Measurements from ENCODE around the gene CRYAA.
"Not testable (repeated sequence)": the region's sequence is repeated elsewhere in the genome, so short reads cannot be mapped to it uniquely, and the experiment has no call there.

The CRYAA gene, protein sequence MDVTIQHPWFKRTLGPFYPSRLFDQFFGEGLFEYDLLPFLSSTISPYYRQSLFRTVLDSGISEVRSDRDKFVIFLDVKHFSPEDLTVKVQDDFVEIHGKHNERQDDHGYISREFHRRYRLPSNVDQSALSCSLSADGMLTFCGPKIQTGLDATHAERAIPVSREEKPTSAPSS

DNA sequence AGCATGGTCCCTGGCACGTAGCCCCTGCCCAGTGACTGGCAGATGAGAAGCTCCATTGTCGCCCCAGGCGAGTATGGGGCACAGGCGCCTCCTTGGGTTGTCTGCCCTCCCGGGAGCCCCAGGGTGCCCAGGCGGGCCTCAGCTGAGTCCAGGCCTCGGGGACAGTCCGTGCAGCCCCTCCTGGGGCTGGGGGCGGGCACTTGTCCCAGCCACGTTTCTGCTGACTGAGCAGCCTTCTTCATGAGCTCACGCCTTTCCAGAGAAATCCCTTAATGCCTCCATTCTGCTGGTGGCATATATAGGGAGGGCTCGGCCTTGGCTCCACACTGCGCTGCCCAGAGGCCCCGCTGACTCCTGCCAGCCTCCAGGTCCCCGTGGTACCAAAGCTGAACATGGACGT is at the start of gene CRYAA:
Gene CRYAA (plus strand): TSS at position 301 of the 400 bp plus-strand sequence. CDS start 92 bp downstream, at position 393.
- not testable (repeated sequence) for H3K27ac ChIP-seq (ENCODE audit: low read length); H3K27me3 ChIP-seq (ENCODE audit: control insufficient read depth, insufficient read depth, low read length)

DNA sequence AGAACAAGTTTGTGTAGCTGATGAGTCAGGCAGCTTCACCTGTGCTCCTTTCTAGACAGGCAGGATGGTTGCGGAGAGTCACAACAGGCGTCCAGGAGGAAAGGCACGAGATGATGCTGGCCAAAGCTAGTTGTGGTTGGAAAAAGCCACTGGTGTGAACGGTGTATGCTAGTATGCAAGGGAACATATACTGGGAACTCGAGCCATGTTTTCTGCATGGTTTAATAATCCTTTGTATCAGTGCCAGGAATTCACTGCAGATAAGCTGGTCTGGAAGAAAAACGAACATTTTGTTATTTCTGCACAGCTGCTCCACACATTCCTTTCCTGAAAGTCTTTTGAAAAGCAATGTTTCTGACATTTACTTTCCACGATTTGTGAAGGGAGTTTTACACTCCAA is 38.7 kb upstream of the CRYAA start:
- H3K27ac ChIP-seq (ENCODE audit: low read length); H3K4me3 ChIP-seq (ENCODE audit: low read length); H3K27me3 ChIP-seq (ENCODE audit: control insufficient read depth, insufficient read depth, low read length); H3K9me3 ChIP-seq (ENCODE audit: control insufficient read depth, low read depth, low read length); H3K9ac ChIP-seq (ENCODE audit: low read length); H3K4me1 ChIP-seq (ENCODE audit: control insufficient read depth, low read depth, low read length); H3K36me3 ChIP-seq (ENCODE audit: control insufficient read depth, low read depth, low read length): not testable (repeated sequence)

More for the DNA sequence above, at the start of gene CRYAA:
- H3K9me3 ChIP-seq (ENCODE audit: control insufficient read depth, low read depth, low read length); H3K4me3 ChIP-seq (ENCODE audit: low read length); H3K9ac ChIP-seq (ENCODE audit: low read length); H3K4me1 ChIP-seq (ENCODE audit: control insufficient read depth, low read depth, low read length); H3K36me3 ChIP-seq (ENCODE audit: control insufficient read depth, low read depth, low read length): not testable (repeated sequence)

DNA sequence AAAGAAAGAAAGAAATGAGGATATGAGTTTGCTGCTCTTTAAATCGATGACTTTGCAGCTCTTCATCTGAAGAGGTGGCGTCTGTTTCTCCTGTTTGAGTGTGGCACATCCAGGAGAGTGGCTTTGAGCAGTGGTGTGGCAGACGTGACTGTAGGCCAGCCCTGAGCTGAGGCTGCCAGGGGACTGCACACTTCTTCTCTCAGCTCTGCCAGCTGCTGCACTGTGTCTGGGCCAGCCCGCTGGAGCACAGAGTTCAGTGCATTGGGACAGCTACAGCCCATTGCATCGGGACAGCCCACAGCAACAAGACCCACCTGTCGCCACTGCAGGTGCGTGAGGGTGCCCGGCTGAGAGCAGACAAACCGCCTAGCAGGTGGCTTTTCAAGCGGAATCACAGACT is 34.3 kb upstream of the CRYAA start:
- not testable (repeated sequence) for H3K9me3 ChIP-seq (ENCODE audit: control insufficient read depth, low read depth, low read length); H3K4me1 ChIP-seq (ENCODE audit: control insufficient read depth, low read depth, low read length); H3K27ac ChIP-seq (ENCODE audit: low read length); H3K27me3 ChIP-seq (ENCODE audit: control insufficient read depth, insufficient read depth, low read length); H3K9ac ChIP-seq (ENCODE audit: low read length); H3K4me3 ChIP-seq (ENCODE audit: low read length); H3K36me3 ChIP-seq (ENCODE audit: control insufficient read depth, low read depth, low read length)

DNA sequence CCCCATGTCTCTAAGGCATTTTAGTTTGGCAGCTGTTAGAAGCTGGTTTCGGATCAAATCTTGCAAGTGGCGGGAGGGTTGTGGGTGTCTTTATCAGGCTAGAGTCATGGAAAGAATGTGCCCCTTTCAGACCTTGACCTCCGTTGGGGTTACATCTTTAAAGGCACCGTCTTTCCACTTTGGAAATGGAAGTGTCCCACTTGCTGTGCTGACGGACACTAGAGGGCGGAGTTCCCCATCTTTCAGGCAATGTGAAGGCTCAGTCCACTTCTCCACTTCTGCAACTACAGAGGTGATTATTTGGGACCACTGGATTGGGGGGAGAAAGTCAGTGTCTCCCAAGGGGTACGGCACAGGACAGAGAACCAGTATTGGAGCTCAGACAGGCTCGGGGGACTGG is 29.9 kb upstream of the CRYAA start:
- H3K27me3 ChIP-seq (ENCODE audit: control insufficient read depth, insufficient read depth, low read length); H3K4me3 ChIP-seq (ENCODE audit: low read length); H3K4me1 ChIP-seq (ENCODE audit: control insufficient read depth, low read depth, low read length); H3K27ac ChIP-seq (ENCODE audit: low read length); H3K9me3 ChIP-seq (ENCODE audit: control insufficient read depth, low read depth, low read length); H3K36me3 ChIP-seq (ENCODE audit: control insufficient read depth, low read depth, low read length); H3K9ac ChIP-seq (ENCODE audit: low read length): not testable (repeated sequence)

DNA sequence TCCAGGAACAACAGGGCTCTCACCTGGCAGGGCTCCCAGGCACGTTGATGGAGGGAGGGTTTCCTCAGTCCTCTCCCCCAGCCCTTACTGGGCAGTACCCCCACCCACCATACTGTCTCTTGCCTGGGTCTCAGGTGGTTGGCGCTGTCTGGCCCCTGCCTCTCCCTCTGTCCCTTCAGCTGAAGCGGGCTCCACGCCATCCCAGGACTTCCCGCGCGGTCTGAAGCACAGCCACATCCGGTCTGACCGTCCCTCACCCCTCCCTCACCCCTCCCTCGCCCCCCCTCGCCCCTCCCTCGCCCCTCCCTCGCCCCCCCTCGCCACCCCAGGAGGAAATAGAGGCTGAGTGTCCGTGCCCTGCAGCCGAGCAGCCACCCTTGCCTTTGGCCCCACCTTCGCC is 27.4 kb upstream of the CRYAA start:
- not testable (repeated sequence) for H3K4me3 ChIP-seq (ENCODE audit: low read length); H3K9ac ChIP-seq (ENCODE audit: low read length); H3K9me3 ChIP-seq (ENCODE audit: control insufficient read depth, low read depth, low read length); H3K36me3 ChIP-seq (ENCODE audit: control insufficient read depth, low read depth, low read length); H3K27ac ChIP-seq (ENCODE audit: low read length); H3K4me1 ChIP-seq (ENCODE audit: control insufficient read depth, low read depth, low read length); H3K27me3 ChIP-seq (ENCODE audit: control insufficient read depth, insufficient read depth, low read length)

DNA sequence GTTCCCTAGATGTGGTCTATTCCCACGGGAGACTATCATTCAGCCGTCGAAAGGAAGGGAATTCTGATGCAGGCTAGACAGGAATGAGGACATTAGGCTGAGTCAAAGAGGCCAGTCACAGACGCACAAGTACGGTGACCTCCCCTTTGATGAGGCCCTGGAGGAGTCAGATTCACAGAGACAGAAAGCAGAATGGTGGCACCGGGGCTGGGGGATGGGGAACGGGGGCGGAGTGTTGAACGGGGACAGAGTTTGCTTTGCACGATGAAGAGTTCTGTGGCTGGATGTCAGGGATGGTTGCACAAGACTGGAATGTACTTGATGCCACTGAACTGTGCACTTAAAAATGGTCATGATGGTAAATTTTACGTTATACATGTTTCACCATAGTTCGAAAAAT is 22.2 kb upstream of the CRYAA start:
- H3K9me3 ChIP-seq (ENCODE audit: control insufficient read depth, low read depth, low read length); H3K27ac ChIP-seq (ENCODE audit: low read length); H3K4me3 ChIP-seq (ENCODE audit: low read length); H3K36me3 ChIP-seq (ENCODE audit: control insufficient read depth, low read depth, low read length); H3K27me3 ChIP-seq (ENCODE audit: control insufficient read depth, insufficient read depth, low read length); H3K4me1 ChIP-seq (ENCODE audit: control insufficient read depth, low read depth, low read length); H3K9ac ChIP-seq (ENCODE audit: low read length): not testable (repeated sequence)

DNA sequence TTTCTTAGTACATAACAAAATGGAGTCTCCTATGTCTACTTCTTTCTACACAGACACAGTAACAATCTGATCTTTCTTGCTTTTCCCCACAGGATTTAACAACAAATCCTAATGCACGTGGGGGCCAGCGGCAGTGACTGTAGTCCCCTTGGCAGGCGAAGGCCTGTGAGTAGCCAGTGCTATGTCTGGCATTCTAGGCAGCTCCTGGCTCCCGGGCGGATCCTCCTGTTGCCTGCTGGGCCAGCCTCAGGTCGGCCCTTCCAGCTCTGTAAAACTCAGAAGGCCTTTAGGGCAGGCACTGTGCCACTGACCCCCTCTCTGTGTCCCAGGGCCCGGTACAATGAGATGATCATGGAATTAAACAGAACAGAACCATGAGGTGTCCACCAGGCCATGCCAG is 20.8 kb upstream of the CRYAA start:
- not testable (repeated sequence) for H3K4me3 ChIP-seq (ENCODE audit: low read length); H3K36me3 ChIP-seq (ENCODE audit: control insufficient read depth, low read depth, low read length); H3K9me3 ChIP-seq (ENCODE audit: control insufficient read depth, low read depth, low read length); H3K9ac ChIP-seq (ENCODE audit: low read length); H3K27me3 ChIP-seq (ENCODE audit: control insufficient read depth, insufficient read depth, low read length); H3K4me1 ChIP-seq (ENCODE audit: control insufficient read depth, low read depth, low read length); H3K27ac ChIP-seq (ENCODE audit: low read length)

DNA sequence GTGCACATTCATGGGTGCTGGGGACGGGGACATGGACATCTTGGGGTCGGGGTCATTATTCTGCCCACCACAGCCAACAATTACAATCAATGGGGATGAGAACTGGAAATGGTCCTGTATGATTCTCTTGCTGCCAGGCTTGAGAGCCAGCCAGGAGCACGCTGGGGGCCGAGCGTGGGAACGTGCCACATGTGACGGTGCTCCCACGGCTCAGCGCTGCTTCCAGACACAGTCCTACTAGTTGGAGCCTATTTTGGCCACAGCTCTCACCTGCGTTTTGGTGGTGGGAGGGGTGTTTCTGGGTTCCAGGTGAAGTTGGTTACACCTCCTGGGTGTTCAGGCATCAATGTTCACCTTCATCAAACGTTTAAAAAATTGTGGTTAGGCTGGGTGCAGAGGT is 19.5 kb upstream of the CRYAA start:
- not testable (repeated sequence) for H3K4me3 ChIP-seq (ENCODE audit: low read length); H3K36me3 ChIP-seq (ENCODE audit: control insufficient read depth, low read depth, low read length); H3K27ac ChIP-seq (ENCODE audit: low read length); H3K9me3 ChIP-seq (ENCODE audit: control insufficient read depth, low read depth, low read length); H3K4me1 ChIP-seq (ENCODE audit: control insufficient read depth, low read depth, low read length); H3K9ac ChIP-seq (ENCODE audit: low read length); H3K27me3 ChIP-seq (ENCODE audit: control insufficient read depth, insufficient read depth, low read length)

DNA sequence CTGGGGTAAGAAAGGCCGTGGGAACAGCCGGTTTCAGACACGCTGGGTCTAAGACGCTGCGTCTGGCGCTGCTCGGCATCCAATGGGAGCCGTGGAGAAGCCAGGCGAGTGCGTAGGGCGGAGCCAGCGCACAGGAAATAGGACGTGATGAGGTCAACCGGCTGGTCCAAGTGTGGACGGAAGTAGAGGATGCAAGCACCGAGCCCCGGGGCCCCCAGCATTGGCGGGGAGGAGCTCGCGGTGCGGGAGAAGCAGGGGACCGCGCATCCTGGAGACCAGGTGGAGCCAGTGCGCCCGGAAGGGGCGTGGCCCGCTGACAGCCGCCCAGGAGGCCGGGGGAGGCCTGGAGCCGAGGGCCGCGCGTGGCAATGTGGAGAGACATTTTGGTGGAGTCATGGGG is 15.2 kb upstream of the CRYAA start:
- not testable (repeated sequence) for H3K27me3 ChIP-seq (ENCODE audit: control insufficient read depth, insufficient read depth, low read length); H3K9ac ChIP-seq (ENCODE audit: low read length); H3K4me3 ChIP-seq (ENCODE audit: low read length); H3K27ac ChIP-seq (ENCODE audit: low read length); H3K9me3 ChIP-seq (ENCODE audit: control insufficient read depth, low read depth, low read length); H3K36me3 ChIP-seq (ENCODE audit: control insufficient read depth, low read depth, low read length); H3K4me1 ChIP-seq (ENCODE audit: control insufficient read depth, low read depth, low read length)

DNA sequence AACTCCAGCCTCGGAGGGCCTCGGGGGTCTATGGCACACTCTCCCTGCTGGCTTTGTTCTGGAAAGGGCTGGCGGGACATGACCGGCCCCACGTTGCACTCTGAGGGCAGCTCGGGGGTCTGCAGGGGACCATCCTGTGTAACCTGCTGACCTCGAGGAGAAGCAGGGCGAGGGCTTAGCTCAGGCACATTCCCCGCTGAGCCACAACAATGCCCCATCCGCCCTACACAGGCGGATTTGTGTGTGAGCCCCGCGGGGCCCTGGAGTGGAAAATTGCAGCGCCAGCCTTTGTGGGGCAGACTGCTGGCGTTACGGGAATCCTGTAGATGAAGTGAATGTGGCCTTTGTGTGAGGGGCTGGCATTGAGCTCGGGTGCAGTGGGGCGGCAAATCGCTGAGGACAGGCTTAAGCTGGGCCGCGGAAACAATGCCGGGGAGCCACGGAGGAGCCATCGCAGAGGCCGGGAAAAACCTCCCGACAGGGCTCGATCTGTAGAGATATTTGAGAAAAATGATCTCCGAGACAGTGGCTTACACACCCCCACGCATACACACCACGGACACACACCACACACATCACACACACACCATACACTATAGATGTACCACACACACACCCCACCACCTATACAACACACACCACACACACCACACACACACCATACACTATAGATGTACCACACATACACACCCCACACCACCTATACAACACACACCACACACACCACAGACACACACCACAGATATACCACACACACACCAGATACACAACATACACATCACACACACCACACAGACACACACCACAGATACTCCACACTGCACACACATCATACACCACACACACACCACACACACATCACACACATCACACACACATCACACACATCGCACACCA is 9.3 kb upstream of the CRYAA start:
- not testable (repeated sequence) for H3K4me1 ChIP-seq (ENCODE audit: control insufficient read depth, low read depth, low read length); H3K27ac ChIP-seq (ENCODE audit: low read length); H3K4me3 ChIP-seq (ENCODE audit: low read length); H3K36me3 ChIP-seq (ENCODE audit: control insufficient read depth, low read depth, low read length); H3K27me3 ChIP-seq (ENCODE audit: control insufficient read depth, insufficient read depth, low read length); H3K9ac ChIP-seq (ENCODE audit: low read length); H3K9me3 ChIP-seq (ENCODE audit: control insufficient read depth, low read depth, low read length)

DNA sequence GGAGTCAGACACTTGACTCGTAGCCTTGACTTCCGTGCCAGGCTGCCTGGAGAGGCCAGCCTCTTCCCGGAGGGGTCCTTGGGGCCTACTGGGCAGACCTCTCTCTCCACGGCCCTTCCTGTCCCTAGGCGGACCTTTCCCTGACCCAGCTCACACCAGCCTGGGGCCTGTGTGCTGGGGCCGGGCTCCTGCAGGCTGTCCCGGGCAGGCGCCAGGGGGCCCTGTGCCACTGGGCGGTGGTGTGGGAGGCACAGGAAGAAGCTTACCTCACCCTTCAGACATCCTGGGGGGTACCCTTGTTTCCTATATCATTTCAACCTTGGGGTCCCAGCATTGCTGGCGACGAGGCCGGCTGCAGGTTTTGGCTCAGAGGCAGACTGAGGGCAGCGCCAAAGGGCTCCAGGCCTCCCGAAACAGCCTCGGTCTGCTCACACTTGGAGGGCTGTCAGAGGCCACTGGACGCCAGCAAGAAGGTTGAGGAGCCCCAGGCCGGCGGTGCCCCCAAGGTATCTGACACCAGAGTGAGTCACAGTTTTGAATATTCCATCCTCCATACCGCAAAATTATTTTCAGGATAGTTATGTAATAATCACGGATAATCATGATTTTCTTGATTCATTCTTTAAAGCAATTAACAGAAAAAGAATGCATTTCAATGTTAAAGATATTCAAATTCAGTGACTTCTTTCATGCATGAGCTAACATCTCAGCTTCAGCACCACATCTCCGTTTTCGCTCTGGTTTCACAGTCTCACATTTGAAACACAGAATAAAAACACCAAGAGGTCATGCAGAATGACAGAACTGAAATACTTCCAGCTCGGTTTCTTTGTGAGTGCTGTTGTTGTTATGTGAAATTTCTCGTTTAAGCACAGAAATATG is 6.7 kb upstream of the CRYAA start:
- H3K4me1 ChIP-seq (ENCODE audit: control insufficient read depth, low read depth, low read length); H3K27ac ChIP-seq (ENCODE audit: low read length); H3K4me3 ChIP-seq (ENCODE audit: low read length); H3K27me3 ChIP-seq (ENCODE audit: control insufficient read depth, insufficient read depth, low read length); H3K36me3 ChIP-seq (ENCODE audit: control insufficient read depth, low read depth, low read length); H3K9me3 ChIP-seq (ENCODE audit: control insufficient read depth, low read depth, low read length); H3K9ac ChIP-seq (ENCODE audit: low read length): not testable (repeated sequence)
